Measurements from ENCODE around the gene TMEM270. TPM values are rescaled to one million over a fixed set of nuclear protein-coding genes. Genes with fewer than 3 reads are reported as not detected.
A peak's percentile ranks its signal among the peaks of the same experiment; 100 is the strongest.

TMEM270 gene
- total RNA-seq, 6 experiments from 2014 or later = not detected

DNA sequence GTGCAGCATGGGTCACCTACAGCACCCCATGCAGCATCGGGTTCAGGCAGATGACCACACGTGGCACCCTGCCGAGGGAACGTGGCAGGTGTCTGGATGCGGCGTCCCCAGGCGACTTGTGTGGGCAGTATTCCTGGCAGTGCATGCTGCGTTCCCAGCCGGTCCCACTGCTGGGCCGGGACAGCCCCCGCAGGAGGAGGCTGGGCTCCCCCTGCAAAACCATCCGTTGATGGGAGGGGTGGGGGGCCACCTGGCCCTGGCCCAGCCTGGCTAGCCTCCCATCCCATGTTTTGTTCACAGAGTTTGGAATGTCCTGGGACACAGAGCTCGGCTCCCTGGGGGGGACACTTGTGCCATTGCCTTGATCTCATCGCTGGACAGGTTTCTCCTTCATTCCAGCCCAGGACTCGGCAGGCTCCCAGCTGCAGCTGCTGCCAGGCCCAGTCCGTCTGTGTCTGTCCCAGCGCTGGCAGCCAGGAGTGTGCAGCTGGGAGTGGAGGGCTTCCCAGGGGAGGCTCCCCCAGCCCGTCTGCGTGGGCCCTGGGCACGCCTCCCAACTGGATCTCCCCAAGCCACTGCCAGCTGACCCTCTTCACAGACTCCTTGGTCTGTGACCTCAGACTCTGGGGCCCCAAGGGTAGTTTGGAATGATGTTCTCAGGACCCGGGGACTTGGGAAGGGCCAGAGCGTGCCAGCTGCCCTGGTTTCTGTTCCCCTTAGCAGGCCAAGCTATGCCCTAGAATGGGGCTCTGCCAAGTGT lies 32.6 kb downstream of the TMEM270 start:
- no peak overlapping the region; the same call in 1 of the 2 replicates for H3K4me3 Mint-ChIP-seq
- H3K9me3 Mint-ChIP-seq = peaks cover 7% of the 10 kb centered on the region; the same call in 1 of the 2 replicates
- no peaks in the 10 kb centered on the region; the same call in 1 of the 2 replicates for H3K27me3 Mint-ChIP-seq (ENCODE audit: insufficient read depth)
- H3K36me3 Mint-ChIP-seq (ENCODE audit: low read depth) = peaks cover 6% of the 10 kb centered on the region; the same call in 1 of the 2 replicates
- TF ChIP-seq, protein P1, sequence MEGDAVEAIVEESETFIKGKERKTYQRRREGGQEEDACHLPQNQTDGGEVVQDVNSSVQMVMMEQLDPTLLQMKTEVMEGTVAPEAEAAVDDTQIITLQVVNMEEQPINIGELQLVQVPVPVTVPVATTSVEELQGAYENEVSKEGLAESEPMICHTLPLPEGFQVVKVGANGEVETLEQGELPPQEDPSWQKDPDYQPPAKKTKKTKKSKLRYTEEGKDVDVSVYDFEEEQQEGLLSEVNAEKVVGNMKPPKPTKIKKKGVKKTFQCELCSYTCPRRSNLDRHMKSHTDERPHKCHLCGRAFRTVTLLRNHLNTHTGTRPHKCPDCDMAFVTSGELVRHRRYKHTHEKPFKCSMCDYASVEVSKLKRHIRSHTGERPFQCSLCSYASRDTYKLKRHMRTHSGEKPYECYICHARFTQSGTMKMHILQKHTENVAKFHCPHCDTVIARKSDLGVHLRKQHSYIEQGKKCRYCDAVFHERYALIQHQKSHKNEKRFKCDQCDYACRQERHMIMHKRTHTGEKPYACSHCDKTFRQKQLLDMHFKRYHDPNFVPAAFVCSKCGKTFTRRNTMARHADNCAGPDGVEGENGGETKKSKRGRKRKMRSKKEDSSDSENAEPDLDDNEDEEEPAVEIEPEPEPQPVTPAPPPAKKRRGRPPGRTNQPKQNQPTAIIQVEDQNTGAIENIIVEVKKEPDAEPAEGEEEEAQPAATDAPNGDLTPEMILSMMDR (IDR thresholded peaks at IDR 0.05) = no peak
- H3K27ac Mint-ChIP-seq = peak overlapping the region; percentile 93
- H3K4me1 Mint-ChIP-seq (ENCODE audit: low read depth) = peaks cover 71% of the 10 kb centered on the region
- DNase-seq = no peak

DNA sequence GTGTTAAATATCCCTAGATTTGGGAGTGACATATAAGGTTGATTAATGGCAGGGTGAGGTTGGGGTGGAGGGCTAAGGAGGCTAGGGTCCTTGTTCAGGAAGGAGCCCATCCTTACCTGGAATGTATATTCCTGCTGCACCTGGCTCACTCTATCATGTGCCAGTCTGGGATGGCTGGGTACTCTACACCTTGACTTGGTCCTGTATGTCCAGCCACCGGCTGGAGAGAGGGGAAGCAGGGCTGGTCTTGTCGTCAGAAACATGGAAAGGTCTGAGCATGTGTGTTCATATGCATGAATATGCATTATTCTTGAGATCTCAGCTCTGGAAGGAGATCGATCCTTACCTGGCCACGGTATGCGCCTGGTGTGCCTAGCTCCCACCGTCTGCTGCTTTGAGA lies 33.2 kb downstream of the TMEM270 start:
- Mint-ChIP-seq H3K27ac (peak overlapping the region; percentile 93), H3K4me3 (peak overlapping the region; percentile 65), H3K27me3 (ENCODE audit: insufficient read depth) (no peaks in the 10 kb centered on the region; the same call in 1 of the 2 replicates), H3K4me1 (ENCODE audit: low read depth) (peaks cover 76% of the 10 kb centered on the region), H3K9me3 (peaks cover 7% of the 10 kb centered on the region; the same call in 1 of the 2 replicates), H3K36me3 (ENCODE audit: low read depth) (peaks cover 6% of the 10 kb centered on the region; the same call in 1 of the 2 replicates)
- DNase-seq = no peak
- TF ChIP-seq, protein P1 (IDR thresholded peaks at IDR 0.05) = no peak

- H3K27ac Mint-ChIP-seq = peak overlapping the region; percentile 93
- H3K9me3 Mint-ChIP-seq = peaks cover 7% of the 10 kb centered on the region; the same call in 1 of the 2 replicates
- peak overlapping the region; percentile 65 for H3K4me3 Mint-ChIP-seq
- H3K36me3 Mint-ChIP-seq (ENCODE audit: low read depth) = peaks cover 6% of the 10 kb centered on the region; the same call in 1 of the 2 replicates
- TF ChIP-seq, protein P1 (IDR thresholded peaks at IDR 0.05) = peak; percentile 70
- peak; percentile 97 for DNase-seq
- peaks cover 84% of the 10 kb centered on the region for H3K4me1 Mint-ChIP-seq (ENCODE audit: low read depth)
- no peaks in the 10 kb centered on the region; the same call in 1 of the 2 replicates for H3K27me3 Mint-ChIP-seq (ENCODE audit: insufficient read depth)
Measured at GRCh38 chr7:73894733-73895551, 34.0 kb downstream of the TMEM270 start.

- Mint-ChIP-seq H3K27me3 (ENCODE audit: insufficient read depth) (no peaks in the 10 kb centered on the region; the same call in 1 of the 2 replicates), H3K27ac (peak overlapping the region; percentile 93), H3K4me3 (peak overlapping the region; percentile 44), H3K9me3 (peaks cover 7% of the 10 kb centered on the region; the same call in 1 of the 2 replicates), H3K4me1 (ENCODE audit: low read depth) (peaks cover 90% of the 10 kb centered on the region), H3K36me3 (ENCODE audit: low read depth) (peaks cover 6% of the 10 kb centered on the region; the same call in 1 of the 2 replicates)
- no peak for DNase-seq
- TF ChIP-seq, protein P1 (IDR thresholded peaks at IDR 0.05) = no peak
Measured at GRCh38 chr7:73895626-73896025, 34.7 kb downstream of the TMEM270 start.

DNA sequence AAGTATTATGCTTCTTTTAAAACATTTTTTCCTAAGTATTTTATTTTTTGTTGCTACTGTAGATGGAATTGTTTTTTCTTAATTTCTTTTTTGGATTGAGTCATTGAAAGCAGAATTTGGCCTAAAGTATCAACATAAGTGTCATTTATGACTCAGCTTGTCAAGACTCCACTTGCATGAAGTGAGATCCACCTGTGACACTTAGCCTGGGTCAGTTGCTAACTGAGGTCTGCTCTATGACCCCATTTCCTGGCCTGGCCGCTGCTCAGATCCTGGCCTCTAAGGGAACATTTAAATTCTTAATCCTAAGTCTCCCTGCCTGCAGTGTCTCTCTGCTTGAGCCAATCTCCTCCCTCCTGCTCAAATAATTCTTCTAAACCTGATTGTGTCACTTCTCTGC lies 35.5 kb downstream of the TMEM270 start:
- H3K27ac Mint-ChIP-seq = peak overlapping the region; percentile 93
- no peaks in the 10 kb centered on the region; the same call in 1 of the 2 replicates for H3K27me3 Mint-ChIP-seq (ENCODE audit: insufficient read depth)
- peaks cover 88% of the 10 kb centered on the region for H3K4me1 Mint-ChIP-seq (ENCODE audit: low read depth)
- no peak for DNase-seq
- H3K36me3 Mint-ChIP-seq (ENCODE audit: low read depth) = peaks cover 6% of the 10 kb centered on the region; the same call in 1 of the 2 replicates
- TF ChIP-seq, protein P1 (IDR thresholded peaks at IDR 0.05) = no peak
- peak overlapping the region; percentile 44; the same call in 1 of the 2 replicates for H3K4me3 Mint-ChIP-seq
- H3K9me3 Mint-ChIP-seq = peaks cover 7% of the 10 kb centered on the region; the same call in 1 of the 2 replicates
